IMR-90 (cell line): ENCODE results near the gene TAGAP. TPM values are rescaled to one million over a fixed set of nuclear protein-coding genes. Genes with fewer than 3 reads are reported as not detected.

Experiments
- ATAC-seq: fragments of 200-7000 bp; cut with Tn5 transposase; 2 replicates; pipeline ENCODE4 v1.9.1; 2020; ENCODE audit warnings: low read depth, mild to moderate bottlenecking, moderate library complexity
- BruUV-seq: library from RNA; stranded (reverse); fragments of 400-500 nt; replicated peaks from 2 replicates; lab custom pipeline; 2021; lab: Mats Ljungman, UMichigan
- CTCF ChIA-PET: fragments of 300-600 bp; formaldehyde crosslinking; extraction: SDS; loops from one replicate; lab custom pipeline; 2021; ENCODE audit warnings: antibody characterized with exemption; lab: Yijun Ruan, JAX
- POLR2A ChIA-PET: fragments of 300-600 bp; sonication (Branson Sonifier 250); formaldehyde crosslinking; loops from one replicate; lab custom pipeline; 2022; ENCODE audit warnings: antibody characterized with exemption; ENCODE audit not compliant: unreplicated experiment; lab: Charles Lee
- DNase-seq: peaks from one replicate; pipeline ENCODE4 v3.0.0; 2013
- H2AFZ ChIP-seq: replicated peaks from 2 replicates; pipeline ENCODE3; 2013; ENCODE audit warnings: low read length, mild to moderate bottlenecking; ENCODE audit not compliant: poor library complexity
- H2AK5ac ChIP-seq: 2 replicates; pipeline ENCODE4 v1.6.1; 2013; ENCODE audit warnings: low read depth, low read length, inconsistent platforms
- H2AK9ac ChIP-seq: replicated peaks from 2 replicates; pipeline ENCODE3; 2013; ENCODE audit warnings: mild to moderate bottlenecking, low read depth, low read length, moderate library complexity; ENCODE audit not compliant: poor library complexity
- H2BK120ac ChIP-seq: 2 replicates; pipeline ENCODE4 v1.6.1; 2013; ENCODE audit warnings: low read depth, low read length, inconsistent platforms
- H2BK15ac ChIP-seq: 3 replicates; pipeline ENCODE4 v1.6.1; 2013; ENCODE audit warnings: low read depth, low read length, inconsistent platforms
- H2BK20ac ChIP-seq: 2 replicates; pipeline ENCODE4 v1.6.1; 2013; ENCODE audit warnings: low read depth, mild to moderate bottlenecking, inconsistent platforms, low read length, moderate library complexity
- H2BK5ac ChIP-seq: 2 replicates; pipeline ENCODE4 v1.6.1; 2013; ENCODE audit warnings: mild to moderate bottlenecking, low read depth, low read length, inconsistent platforms; ENCODE audit not compliant: poor library complexity, severe bottlenecking
- H3K14ac ChIP-seq: replicated peaks from 2 replicates; pipeline ENCODE4 v1.6.1; 2013; ENCODE audit warnings: low read depth, low read length, inconsistent platforms
- H3K18ac ChIP-seq: 2 replicates; pipeline ENCODE4 v1.6.1; 2013; ENCODE audit warnings: low read depth, low read length, control low read depth
- H3K23ac ChIP-seq: 2 replicates; pipeline ENCODE4 v1.6.1; 2013; ENCODE audit warnings: low read depth, low read length, inconsistent platforms
- H3K27ac ChIP-seq: 2 replicates; pipeline ENCODE4 v1.5.1; 2013; ENCODE audit warnings: mild to moderate bottlenecking, control low read depth, low read length; ENCODE audit not compliant: insufficient read depth
- H3K27me3 ChIP-seq: 2 replicates; pipeline ENCODE4 v1.6.1; 2013; ENCODE audit warnings: low read length; ENCODE audit not compliant: control insufficient read depth, insufficient read depth
- H3K36me3 ChIP-seq: 2 replicates; pipeline ENCODE4 v1.6.1; 2013; ENCODE audit warnings: low read length, mixed read lengths; ENCODE audit not compliant: control insufficient read depth, insufficient read depth
- H3K4ac ChIP-seq: 2 replicates; pipeline ENCODE4 v1.6.1; 2013; ENCODE audit warnings: low read depth, low read length, inconsistent platforms
- H3K4me1 ChIP-seq: 2 replicates; pipeline ENCODE4 v1.6.1; 2013; ENCODE audit warnings: low read length, mixed read lengths; ENCODE audit not compliant: control insufficient read depth, insufficient read depth
- H3K4me2 ChIP-seq: 2 replicates; pipeline ENCODE4 v1.6.1; 2013; ENCODE audit warnings: low read depth, mild to moderate bottlenecking, control low read depth, low read length, moderate library complexity
- H3K4me3 ChIP-seq: 2 replicates; pipeline ENCODE4 v1.5.1; 2013; ENCODE audit warnings: low read depth, mild to moderate bottlenecking, control low read depth, low read length, moderate library complexity; ENCODE audit not compliant: insufficient read depth
- H3K56ac ChIP-seq: 2 replicates; pipeline ENCODE4 v1.6.1; 2013; ENCODE audit warnings: low read length, inconsistent platforms; ENCODE audit not compliant: insufficient read depth; ENCODE audit errors: extremely low read depth
- H3K79me1 ChIP-seq, 2 experiments: 2 replicates each; pipeline ENCODE4 v1.6.1; 2013; ENCODE audit warnings: low read length in 2 of 2, inconsistent platforms in 1 of 2, low read depth in 1 of 2
- H3K9ac ChIP-seq: 2 replicates; pipeline ENCODE4 v1.6.1; 2013; ENCODE audit warnings: low read depth, low read length, control low read depth
- H3K9me1 ChIP-seq: 2 replicates; pipeline ENCODE4 v1.6.1; 2013; ENCODE audit warnings: low read length, inconsistent platforms; ENCODE audit not compliant: insufficient read depth
- H3K9me3 ChIP-seq: 2 replicates; pipeline ENCODE4 v1.6.1; 2013; ENCODE audit warnings: low read length; ENCODE audit not compliant: control insufficient read depth, insufficient read depth
- H4K20me1 ChIP-seq: 2 replicates; pipeline ENCODE4 v1.6.1; 2013; ENCODE audit warnings: low read length, inconsistent platforms; ENCODE audit not compliant: insufficient read depth
- H4K5ac ChIP-seq: 2 replicates; pipeline ENCODE4 v1.6.1; 2013; ENCODE audit warnings: mild to moderate bottlenecking, low read depth, low read length, control low read depth
- H4K8ac ChIP-seq, 2 experiments: 2 replicates each; pipeline ENCODE4 v1.6.1; 2013; ENCODE audit warnings: low read depth in 2 of 2, low read length in 2 of 2, control low read depth in 1 of 2, inconsistent platforms in 1 of 2
- H4K91ac ChIP-seq: 2 replicates; pipeline ENCODE4 v1.6.1; 2013; ENCODE audit warnings: low read depth, low read length, inconsistent platforms; ENCODE audit not compliant: insufficient read depth
- BHLHE40 ChIP-seq: fragments of 150-350 bp; IDR thresholded peaks from 2 replicates; pipeline ENCODE4 v1.6.1; 2016; ENCODE audit warnings: mild to moderate bottlenecking, low read depth, low read length
- CEBPB ChIP-seq: IDR thresholded peaks from 2 replicates; pipeline ENCODE4 v1.6.1; 2012; ENCODE audit warnings: low read depth, low read length, improper control_type of control experiment
- CHD1 ChIP-seq: IDR thresholded peaks from 2 replicates; pipeline ENCODE4 v1.6.1; 2012; ENCODE audit warnings: low read depth, low read length, improper control_type of control experiment
- CTCF ChIP-seq: conservative IDR thresholded peaks from 2 replicates; pipeline ENCODE4 v1.5.1; 2012; ENCODE audit warnings: mild to moderate bottlenecking, low read depth, low read length, improper control_type of control experiment
- ELK1 ChIP-seq: fragments of 150-350 bp; IDR thresholded peaks from 2 replicates; pipeline ENCODE4 v1.6.1; 2016; ENCODE audit warnings: low read depth, mild to moderate bottlenecking, low read length, moderate library complexity, borderline replicate concordance
- FOS ChIP-seq: fragments of 150-350 bp; IDR thresholded peaks from 2 replicates; pipeline ENCODE4 v1.6.1; 2016; ENCODE audit warnings: low read depth, low read length
- MAFK ChIP-seq: IDR thresholded peaks from 2 replicates; pipeline ENCODE4 v1.6.1; 2012; ENCODE audit warnings: low read depth, low read length, improper control_type of control experiment
- MAZ ChIP-seq: IDR thresholded peaks from 2 replicates; pipeline ENCODE4 v1.6.1; 2012; ENCODE audit warnings: low read depth, mild to moderate bottlenecking, low read length, improper control_type of control experiment, moderate library complexity, borderline replicate concordance
- POLR2A ChIP-seq: IDR thresholded peaks from 2 replicates; pipeline ENCODE4 v1.6.1; 2012; ENCODE audit warnings: mild to moderate bottlenecking, low read depth, low read length
- RAD21 ChIP-seq: IDR thresholded peaks from 2 replicates; pipeline ENCODE4 v1.6.1; 2012; ENCODE audit warnings: low read length, improper control_type of control experiment
- RCOR1 ChIP-seq: IDR thresholded peaks from 2 replicates; pipeline ENCODE4 v1.6.1; 2012; ENCODE audit warnings: mild to moderate bottlenecking, low read length, improper control_type of control experiment; ENCODE audit not compliant: insufficient replicate concordance
- SMC3 ChIP-seq: fragments of 150-350 bp; IDR thresholded peaks from 2 replicates; pipeline ENCODE4 v1.6.1; 2016; ENCODE audit warnings: low read depth, mild to moderate bottlenecking, antibody characterized with exemption, low read length, moderate library complexity
- USF2 ChIP-seq: fragments of 150-350 bp; IDR thresholded peaks from 2 replicates; pipeline ENCODE4 v1.6.1; 2017; ENCODE audit warnings: mild to moderate bottlenecking, antibody characterized with exemption, low read length, low read depth
- WGBS, 2 experiments: methylation state at CpG; one replicate each; pipeline versions ENCODE4 v1.1.5 to v1.1.7; 2013; ENCODE audit warnings: missing lambda C conversion rate in 2 of 2; ENCODE audit not compliant: insufficient read length in 1 of 2; ENCODE audit errors: extremely low coverage in 2 of 2; 5-methylcytosine and 5-hydroxymethylcytosine counted together
- dilution Hi-C: fragments of 300-500 bp; cut with HindIII; formaldehyde crosslinking; loops from one replicate; pipeline ENCODE4 v1.14.3; 2018; ENCODE audit warnings: low sequenced_read_pairs; ENCODE audit not compliant: unreplicated experiment
- in situ Hi-C: fragments of 300-500 bp; cut with MboI; formaldehyde crosslinking; loops from 3 replicates; pipeline ENCODE4 v1.14.3; 2019; ENCODE audit warnings: low sequenced_read_pairs, inconsistent platforms, mixed read lengths
- intact Hi-C: fragments of 100-400 bp; cut with micrococcal nuclease; formaldehyde crosslinking; loops from 2 replicates; pipeline ENCODE4 v1.10.0; 2022
- polyA plus RNA-seq, 3 experiments: library from polyadenylated mRNA; depleted of rRNA; stranded (reverse); fragments of >200 nt; gene quantifications; 2 replicates each; pipeline ENCODE4 v1.2.3, GENCODE V29; 2012; ENCODE audit warnings: low replicate concordance in 1 of 3
- total RNA-seq: library from RNA; depleted of rRNA; stranded (reverse); fragments of >200 nt; gene quantifications from 2 replicates; pipeline ENCODE4 v1.2.3, GENCODE V29; 2012

Gene TAGAP
- total and polyA plus RNA-seq, 2 of the 4 experiments (the other 2 are of a cell fraction) = not detected

GRCh38 chr6:159037756-159038290 is 7.0 kb downstream of the TAGAP start:
- Histone ChIP-seq H3K27ac (no peak overlapping the region), H3K4ac (no peak overlapping the region), H4K20me1 (no peaks in the 10 kb centered on the region), H3K18ac (no peak overlapping the region), H2BK120ac (no peak overlapping the region), H3K23ac (no peak overlapping the region), H3K79me1 (no peaks in the 10 kb centered on the region), H3K9me3 (no peaks in the 10 kb centered on the region), H4K8ac (no peak overlapping the region), H3K36me3 (no peaks in the 10 kb centered on the region), H3K4me1 (no peaks in the 10 kb centered on the region), H3K9ac (no peak overlapping the region), H3K56ac (no peak overlapping the region), H2AK9ac (no peak overlapping the region), H4K91ac (no peak overlapping the region), H3K14ac (no peak overlapping the region), H2BK5ac (no peak overlapping the region), H2AK5ac (no peak overlapping the region), H3K9me1 (no peaks in the 10 kb centered on the region), H2BK20ac (no peak overlapping the region), H2BK15ac (no peak overlapping the region), H4K5ac (no peak overlapping the region), H2AFZ (no peak overlapping the region), H3K4me3 (no peak overlapping the region), H3K4me2 (no peak overlapping the region), H3K27me3 (peaks cover 41% of the 10 kb centered on the region)
- BruUV-seq = no TSS peak
- no peak for DNase-seq
- ChIA-PET POLR2A (no interaction called here), CTCF (interaction anchor here (0.8 kb wide), 1 partner anchor 11 kb away, joined by 3 read pairs; no protein-coding TSS in a partner anchor)
- intact Hi-C loops = no loop called here
- no CpG with 5 or more reads among the region's 5 CpGs for WGBS, 2 experiments
- dilution Hi-C loops = no loop called here
- in situ Hi-C loops = no loop called here
- no peak for ATAC-seq
- no peak for TF ChIP-seq RCOR1
- no peak for TF ChIP-seq USF2
- TF ChIP-seq POLR2A = no peak
- TF ChIP-seq BHLHE40 = no peak
- TF ChIP-seq SMC3 = no peak
- TF ChIP-seq MAFK = no peak
- no peak for TF ChIP-seq FOS
- TF ChIP-seq CTCF = no peak
- TF ChIP-seq CHD1 = no peak
- no peak for TF ChIP-seq ELK1
- no peak for TF ChIP-seq CEBPB
- no peak for TF ChIP-seq RAD21
- TF ChIP-seq MAZ = no peak
